GM18526 (cell line): ENCODE measurements around the gene CCDC148.

Source experiments
- POLR2A ChIP-seq: IDR thresholded peaks from 3 replicates; pipeline ENCODE4 v1.6.1; 2011; ENCODE audit not compliant: insufficient read length; ENCODE audit errors: extremely low read depth

CCDC148 gene

DNA sequence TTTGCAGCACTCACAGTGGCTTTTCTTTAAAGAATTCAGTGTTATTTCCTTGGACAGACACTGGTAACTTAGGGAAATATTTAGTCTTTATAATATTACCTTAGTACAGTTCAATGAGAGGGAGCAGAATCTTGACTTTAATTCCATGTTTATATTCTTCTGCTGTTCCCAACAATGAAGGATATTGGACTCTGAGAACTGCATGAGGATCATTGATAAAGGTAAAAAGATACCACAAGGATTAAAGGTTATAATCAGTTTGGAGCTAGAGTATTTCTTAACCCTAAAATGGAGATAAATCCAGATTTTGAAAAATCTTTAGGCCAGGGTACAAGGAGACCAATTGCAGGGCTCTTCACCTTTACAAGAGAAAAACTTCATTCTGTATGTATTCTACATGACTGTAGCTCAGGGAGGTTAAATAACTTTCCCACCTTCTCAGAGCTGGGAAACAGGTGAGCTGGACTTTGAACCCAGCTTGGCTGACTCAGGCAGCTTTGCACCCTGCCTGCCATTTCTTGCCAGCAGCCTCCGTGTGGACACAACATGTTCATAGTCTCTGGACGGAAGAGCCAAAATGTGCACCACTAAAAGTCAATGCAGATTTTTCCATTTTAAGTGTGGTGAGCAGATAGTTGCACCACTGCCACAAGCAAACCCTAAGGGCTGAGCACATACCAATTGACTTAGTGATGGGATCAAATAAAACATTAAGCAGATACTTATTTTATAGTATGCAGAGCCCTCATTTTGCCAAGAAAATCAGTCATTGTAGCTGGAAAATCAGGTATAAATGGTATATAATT, 328.2 kb downstream of the CCDC148 start:
- TF ChIP-seq POLR2A, result no peak

DNA sequence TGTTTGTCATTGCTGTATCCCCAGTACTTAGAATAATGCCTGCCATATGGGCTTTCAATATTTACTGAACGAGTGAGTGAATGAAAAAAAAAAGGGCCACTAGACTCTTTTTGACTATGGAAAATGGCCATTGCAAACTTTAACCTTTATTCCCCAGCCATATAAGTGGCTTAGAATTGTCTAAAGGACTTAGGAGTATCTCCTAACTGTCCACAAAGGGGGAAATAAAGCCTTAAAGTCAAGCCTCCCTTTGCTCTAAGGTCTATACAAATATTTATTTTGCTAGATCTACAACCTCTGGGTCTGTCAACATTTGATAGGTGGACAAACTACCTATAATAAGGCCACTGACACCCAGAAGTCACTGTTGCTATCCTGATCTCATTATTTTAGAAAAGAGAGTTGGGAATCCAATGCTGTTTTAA, 329.2 kb downstream of the CCDC148 start:
- TF ChIP-seq POLR2A, result no peak

- TF ChIP-seq POLR2A, result no peak
Measured at GRCh38 chr2:158125756-158126498, 330.6 kb downstream of the CCDC148 start.

- TF ChIP-seq POLR2A, result no peak
Measured at GRCh38 chr2:158124896-158125295, 331.7 kb downstream of the CCDC148 start.
